ENCODE data around the gene LINC01488.

LINC01488 gene

DNA sequence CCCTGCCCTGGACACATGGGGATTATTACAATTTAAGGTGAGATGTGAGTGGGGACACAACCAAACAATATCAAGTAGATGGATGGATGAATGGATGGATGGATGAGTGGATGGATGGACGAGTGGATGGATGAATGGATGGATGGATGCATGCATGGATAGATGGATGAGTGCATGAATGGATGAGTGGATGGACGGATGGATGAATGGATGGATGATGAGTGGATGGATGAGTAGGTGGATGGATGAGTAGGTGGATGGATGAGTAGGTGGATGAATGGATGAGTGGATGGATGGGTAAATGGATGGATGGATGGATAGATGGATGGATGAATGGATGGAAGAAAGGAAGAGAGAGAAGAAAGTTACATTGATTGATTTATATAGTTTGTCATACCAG lies 859 bp downstream of the LINC01488 start:
- no peak for DNase-seq

- no peak for DNase-seq
These were observed 1.7 kb downstream of the LINC01488 start for GRCh38 chr11:69483170-69483569.

GRCh38 chr11:69483691-69484426 lies 2.4 kb downstream of the LINC01488 start:
- DNase-seq: no peak

- DNase-seq: no peak
These were observed 3.2 kb downstream of the LINC01488 start for GRCh38 chr11:69484427-69485259.

- DNase-seq: no peak
These were observed 4.0 kb downstream of the LINC01488 start for GRCh38 chr11:69485337-69486041.

DNA sequence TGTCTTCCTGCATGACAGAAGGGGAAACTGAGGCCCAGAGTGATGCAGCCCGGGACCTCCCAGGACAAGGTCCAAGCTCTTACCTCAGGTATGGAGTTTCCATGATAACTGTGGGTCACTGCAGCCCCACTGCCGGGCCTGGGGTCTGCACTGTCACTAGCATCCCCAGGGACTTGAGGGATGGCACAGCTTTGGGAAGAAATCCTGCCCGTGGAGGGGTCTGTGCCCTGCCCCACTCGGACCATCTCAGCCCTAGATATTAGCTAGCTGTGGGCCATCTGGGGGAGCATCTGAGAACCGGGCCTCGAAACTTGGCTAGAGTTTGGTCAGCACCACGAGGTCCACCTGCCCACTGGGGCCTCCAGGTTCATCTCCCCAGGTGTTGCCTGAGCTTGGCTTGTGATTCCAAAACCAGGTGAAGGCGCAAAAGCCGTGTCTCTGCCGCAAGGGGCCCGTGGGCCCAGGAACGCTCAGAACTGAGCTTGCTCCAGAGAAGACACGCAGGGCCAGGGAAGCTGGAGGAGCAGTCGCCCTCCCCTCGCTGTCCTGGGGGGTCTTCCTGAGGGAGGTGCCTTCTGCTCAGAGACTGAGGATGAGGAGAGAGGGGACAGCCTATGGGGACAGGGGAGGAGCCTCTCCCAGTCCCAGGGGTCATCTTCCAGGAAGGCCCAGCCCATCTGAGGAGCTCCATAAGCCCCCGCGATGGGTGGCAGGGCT lies 4.8 kb downstream of the LINC01488 start:
- DNase-seq: no peak

- no peak for DNase-seq
These were observed 5.4 kb downstream of the LINC01488 start for GRCh38 chr11:69486773-69487291.

DNA sequence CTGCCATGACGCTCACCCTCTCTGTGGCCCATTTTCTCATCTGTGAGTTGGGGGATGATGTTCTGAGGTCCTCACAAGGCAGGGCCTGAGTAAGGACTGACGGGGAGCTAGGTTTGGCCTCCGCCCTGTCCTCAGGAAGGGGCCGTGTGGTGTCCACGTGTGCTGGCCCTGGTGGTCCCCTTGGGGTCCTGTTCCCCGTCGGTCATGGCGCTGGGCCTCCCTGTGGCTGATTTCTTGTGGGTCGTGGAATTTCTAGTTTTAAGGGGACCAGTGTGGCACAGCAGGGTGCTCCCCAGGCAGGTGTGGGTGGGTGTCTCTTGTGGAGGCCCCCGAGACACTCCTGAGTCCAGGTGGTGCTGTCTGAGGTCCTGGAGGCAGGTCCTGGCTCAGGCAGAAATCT lies 5.9 kb downstream of the LINC01488 start:
- DNase-seq: no peak

GRCh38 chr11:69487849-69488542 lies 6.5 kb downstream of the LINC01488 start:
- no peak for DNase-seq

GRCh38 chr11:69488543-69488940 lies 7.1 kb downstream of the LINC01488 start:
- no peak for DNase-seq

- DNase-seq: no peak
These were observed 7.7 kb downstream of the LINC01488 start for GRCh38 chr11:69489031-69489745.

- DNase-seq: no peak
These were observed 8.4 kb downstream of the LINC01488 start for GRCh38 chr11:69489746-69490365.

GRCh38 chr11:69490516-69490915 lies 9.1 kb downstream of the LINC01488 start:
- no peak for DNase-seq

DNA sequence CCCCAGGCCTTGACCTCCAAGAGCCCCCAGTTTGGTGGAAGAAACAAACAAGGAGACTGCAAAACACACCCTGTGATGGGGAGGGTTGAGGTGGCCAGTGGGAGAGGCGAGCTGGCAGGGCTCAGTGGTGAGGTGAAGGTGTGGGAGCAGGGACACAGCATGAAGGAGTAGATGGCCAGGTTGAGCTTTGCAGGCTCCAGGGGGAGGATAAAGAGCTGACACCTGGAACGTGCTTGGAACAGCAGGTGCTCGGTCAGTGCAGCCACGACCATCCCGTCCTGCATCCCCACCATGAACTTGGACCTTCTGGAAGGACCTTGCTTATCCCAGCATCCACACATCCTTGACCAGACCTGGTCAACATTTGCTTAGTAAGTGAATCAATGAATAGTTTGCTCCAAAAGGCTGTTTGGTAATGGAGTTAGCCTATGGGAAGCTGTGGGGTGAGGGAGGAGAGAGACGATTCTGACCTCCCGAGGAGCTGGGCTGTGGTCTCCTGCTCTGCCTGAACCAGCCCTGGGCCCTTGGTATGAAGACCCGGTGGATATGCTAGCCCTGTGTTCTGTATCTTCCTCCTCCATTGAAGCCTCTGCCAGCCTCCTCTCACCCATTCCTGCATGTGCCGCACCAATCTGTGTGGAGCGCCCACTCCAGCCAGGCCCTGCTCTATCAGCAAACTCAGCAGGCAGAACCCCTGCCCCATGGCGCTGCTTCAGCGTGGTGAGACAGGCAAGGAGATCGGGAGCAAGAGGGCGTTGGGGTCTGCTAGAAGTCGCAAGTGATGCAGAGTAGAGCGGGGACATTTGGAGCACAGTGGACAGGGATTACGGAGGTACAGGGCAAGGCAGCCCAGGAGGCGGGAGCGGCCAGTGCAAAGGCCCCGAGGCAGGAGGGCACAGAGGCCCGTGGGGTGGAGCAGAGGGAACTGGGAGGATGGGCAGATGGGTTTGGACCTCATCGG lies 9.9 kb downstream of the LINC01488 start:
- no peak for DNase-seq

GRCh38 chr11:69492201-69492991 lies 10.9 kb downstream of the LINC01488 start:
- DNase-seq: no peak

DNA sequence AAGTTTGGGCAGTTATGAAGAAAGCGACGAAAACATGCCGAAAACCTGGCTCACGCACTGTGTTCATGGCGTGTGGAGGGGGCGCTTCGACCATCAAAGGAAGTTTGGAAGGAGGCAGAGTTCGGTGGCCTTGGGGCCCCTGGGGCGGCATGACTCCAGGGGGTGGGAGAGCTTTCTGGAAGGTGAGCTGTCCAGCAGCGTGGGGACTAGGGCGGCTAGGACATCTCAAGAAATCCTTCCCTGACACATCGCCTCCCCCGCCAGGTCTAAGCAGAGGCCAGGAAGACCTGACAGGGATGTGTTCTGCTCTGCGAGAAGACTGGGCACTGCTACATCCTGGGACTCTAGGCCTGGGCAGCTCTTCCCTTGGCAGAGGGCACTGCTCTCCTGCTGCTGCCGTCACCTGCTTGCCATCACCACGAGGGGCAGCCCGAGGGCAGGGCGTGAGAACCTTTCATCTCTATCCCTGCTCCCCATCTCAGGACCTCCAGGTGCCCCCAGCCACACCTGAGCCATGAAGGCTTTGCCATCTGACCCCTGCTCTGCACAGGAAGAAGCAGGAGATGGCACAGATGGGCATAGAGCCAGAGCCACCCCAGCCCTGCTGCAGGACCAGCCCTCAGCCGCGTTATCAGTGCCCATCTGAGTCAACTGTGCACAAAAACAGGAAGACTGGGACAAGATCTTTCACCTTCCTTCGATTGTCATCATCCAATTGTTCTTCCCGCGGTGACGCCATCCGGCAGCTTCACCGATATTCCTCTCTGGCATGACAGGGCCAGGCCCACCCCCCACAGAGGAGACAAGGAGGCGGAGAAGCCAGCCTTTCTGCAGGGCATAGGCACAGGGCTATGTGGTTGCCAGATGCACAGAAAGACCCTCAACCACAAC lies 12.7 kb downstream of the LINC01488 start:
- DNase-seq: no peak

GRCh38 chr11:69494851-69495250 lies 13.4 kb downstream of the LINC01488 start:
- no peak for DNase-seq

Measured in NCI-H748 treated with DMSO at 0.1 percent for 48 hours (cell line).